ENCODE measurements around the gene KCTD16. TPM values are rescaled to one million over a fixed set of nuclear protein-coding genes. Genes with fewer than 3 reads are reported as not detected.

KCTD16 gene
- total RNA-seq, 1 experiment from 2014 or later, result 0.29 TPM

GRCh38 chr5:144368556-144368955 lies 197.9 kb downstream of the KCTD16 start:
- Mint-ChIP-seq H3K27me3 (ENCODE audit: insufficient read depth, unreplicated experiment) (no peaks in the 10 kb centered on the region), H3K27ac (ENCODE audit: unreplicated experiment) (no peak overlapping the region), H3K4me1 (ENCODE audit: low read depth, unreplicated experiment) (peaks cover 14% of the 10 kb centered on the region), H3K9me3 (ENCODE audit: unreplicated experiment) (no peaks in the 10 kb centered on the region), H3K4me3 (ENCODE audit: unreplicated experiment) (no peak overlapping the region), H3K36me3 (ENCODE audit: insufficient read depth, unreplicated experiment) (no peaks in the 10 kb centered on the region)
- ChIA-PET CTCF (no interaction called here), POLR2A (no interaction called here)
- Histone ChIP-seq H3K9me3 (no peaks in the 10 kb centered on the region; the same call in 1 of the 2 replicates), H3K4me1 (peaks cover 4% of the 10 kb centered on the region), H3K27me3 (replicated peaks; ENCODE audit: control insufficient read depth, insufficient read depth, low read length) (no peaks in the 10 kb centered on the region), H3K36me3 (ENCODE audit: control insufficient read depth, insufficient read depth, low read length) (no peaks in the 10 kb centered on the region), H3K4me3 (ENCODE audit: low read depth, low read length) (no peak overlapping the region)
- no TSS peak for BruUV-seq (replicated peaks)
- intact Hi-C loops (cut with micrococcal nuclease; ENCODE audit: unreplicated experiment), result no loop called here
- TF ChIP-seq CTCF (IDR thresholded peaks at IDR 0.05; ENCODE audit: insufficient read depth in 1 of 2, low read depth in 1 of 2, low read length in 1 of 2, severe bottlenecking in 1 of 2, unreplicated experiment in 1 of 2), result no peak
- DNase-seq, result no peak

- DNase-seq, result no peak
- H3K9me3 Mint-ChIP-seq (ENCODE audit: unreplicated experiment), result no peaks in the 10 kb centered on the region
- ChIA-PET CTCF (no interaction called here), POLR2A (no interaction called here)
- Histone ChIP-seq H3K27me3 (replicated peaks; ENCODE audit: control insufficient read depth, insufficient read depth, low read length) (no peaks in the 10 kb centered on the region), H3K9me3 (no peaks in the 10 kb centered on the region; the same call in 1 of the 2 replicates), H3K4me1 (peaks cover 4% of the 10 kb centered on the region), H3K4me3 (ENCODE audit: low read depth, low read length) (no peak overlapping the region), H3K36me3 (ENCODE audit: control insufficient read depth, insufficient read depth, low read length) (no peaks in the 10 kb centered on the region)
- intact Hi-C loops (cut with micrococcal nuclease; ENCODE audit: unreplicated experiment), result no loop called here
- H3K4me1 Mint-ChIP-seq (ENCODE audit: low read depth, unreplicated experiment), result peaks cover 14% of the 10 kb centered on the region
- no peak for TF ChIP-seq CTCF (IDR thresholded peaks at IDR 0.05; ENCODE audit: insufficient read depth in 1 of 2, low read depth in 1 of 2, low read length in 1 of 2, severe bottlenecking in 1 of 2, unreplicated experiment in 1 of 2)
- no TSS peak for BruUV-seq (replicated peaks)
- H3K27me3 Mint-ChIP-seq (ENCODE audit: insufficient read depth, unreplicated experiment), result no peaks in the 10 kb centered on the region
- no peak overlapping the region for H3K4me3 Mint-ChIP-seq (ENCODE audit: unreplicated experiment)
- no peak overlapping the region for H3K27ac Mint-ChIP-seq (ENCODE audit: unreplicated experiment)
- H3K36me3 Mint-ChIP-seq (ENCODE audit: insufficient read depth, unreplicated experiment), result no peaks in the 10 kb centered on the region
Measured at GRCh38 chr5:144369006-144369405, 198.3 kb downstream of the KCTD16 start.

GRCh38 chr5:144370273-144370672 lies 199.6 kb downstream of the KCTD16 start:
- no peaks in the 10 kb centered on the region for H3K27me3 Mint-ChIP-seq (ENCODE audit: insufficient read depth, unreplicated experiment)
- no peak overlapping the region for H3K4me3 ChIP-seq (ENCODE audit: low read depth, low read length)
- no peak for TF ChIP-seq CTCF (IDR thresholded peaks at IDR 0.05; ENCODE audit: insufficient read depth in 1 of 2, low read depth in 1 of 2, low read length in 1 of 2, severe bottlenecking in 1 of 2, unreplicated experiment in 1 of 2)
- peaks cover 4% of the 10 kb centered on the region for H3K4me1 ChIP-seq
- H3K4me3 Mint-ChIP-seq (ENCODE audit: unreplicated experiment), result no peak overlapping the region
- peaks cover 14% of the 10 kb centered on the region for H3K4me1 Mint-ChIP-seq (ENCODE audit: low read depth, unreplicated experiment)
- H3K27ac Mint-ChIP-seq (ENCODE audit: unreplicated experiment), result no peak overlapping the region
- ChIA-PET CTCF (no interaction called here), POLR2A (no interaction called here)
- H3K36me3 Mint-ChIP-seq (ENCODE audit: insufficient read depth, unreplicated experiment), result no peaks in the 10 kb centered on the region
- H3K9me3 ChIP-seq, result no peaks in the 10 kb centered on the region
- H3K9me3 Mint-ChIP-seq (ENCODE audit: unreplicated experiment), result no peaks in the 10 kb centered on the region
- intact Hi-C loops (cut with micrococcal nuclease; ENCODE audit: unreplicated experiment), result no loop called here
- BruUV-seq (replicated peaks), result no TSS peak
- DNase-seq, result no peak
- no peaks in the 10 kb centered on the region for H3K36me3 ChIP-seq (ENCODE audit: control insufficient read depth, insufficient read depth, low read length)
- H3K27me3 ChIP-seq (replicated peaks; ENCODE audit: control insufficient read depth, insufficient read depth, low read length), result no peaks in the 10 kb centered on the region
